IPS DF 4.7 (cell line): Measurements from ENCODE around the gene VTN.

Experiments
- DNase-seq: peaks from one replicate; pipeline ENCODE4 v3.0.0-alpha.2; 2013; ENCODE audit warnings: low spot score; ENCODE audit errors: extremely low read depth

Gene VTN

DNA sequence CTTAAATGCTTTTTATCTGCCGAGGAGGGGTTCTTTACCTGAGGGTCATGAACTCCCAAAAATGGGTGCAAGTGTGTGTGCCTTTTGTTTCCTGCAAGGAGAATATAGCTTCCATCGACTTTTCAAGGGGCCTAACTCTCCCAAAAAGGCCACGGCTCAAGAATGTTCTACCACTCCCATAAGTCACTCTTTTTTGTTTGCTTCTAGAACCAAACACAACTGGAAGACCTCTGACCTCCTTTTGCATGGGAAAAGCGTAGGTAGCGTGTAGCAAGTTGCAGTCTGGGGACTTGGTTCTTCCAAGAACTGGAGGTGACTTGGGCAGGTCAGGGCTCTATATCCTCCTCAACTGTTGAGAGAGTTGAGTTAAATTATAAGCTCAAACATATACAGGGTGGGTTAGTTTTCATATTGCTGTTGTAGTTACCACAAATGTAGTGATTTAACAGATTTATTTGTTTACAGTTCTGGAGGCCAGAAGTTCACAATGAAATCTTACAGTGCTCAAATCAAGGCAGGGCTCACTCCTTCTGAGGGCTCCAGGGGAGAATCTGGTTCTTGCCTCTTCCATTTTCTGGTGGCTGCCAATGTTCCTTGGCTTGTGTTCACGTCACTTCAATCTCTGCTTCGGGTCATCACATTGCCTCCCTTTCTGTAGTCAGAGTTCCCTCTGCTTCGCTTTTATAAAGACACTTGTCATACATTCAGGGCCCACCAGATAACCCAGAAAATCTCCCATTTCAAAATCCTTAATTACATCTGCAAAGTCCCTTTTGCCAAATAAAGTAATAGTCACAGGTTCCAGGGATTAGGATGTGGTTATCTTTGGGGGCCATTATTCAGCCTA lies 49.7 kb downstream of the VTN start:
- no peak for DNase-seq

DNA sequence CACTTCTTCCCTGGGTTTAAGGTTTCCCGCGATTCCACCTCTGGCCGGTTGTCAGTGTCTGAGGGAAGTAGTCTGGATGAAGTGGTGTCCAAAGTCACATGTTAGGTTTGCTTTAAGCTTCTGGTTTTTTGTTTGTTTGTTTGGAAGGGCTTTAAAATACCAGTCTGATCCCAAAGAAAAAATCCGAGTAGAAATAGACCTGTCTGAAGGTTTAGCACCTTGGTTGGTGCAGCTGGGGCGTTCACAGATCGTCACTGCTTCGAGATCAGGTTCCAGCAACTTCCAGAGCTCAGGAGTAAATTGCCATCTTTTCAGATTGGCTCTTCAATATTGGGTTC lies 50.5 kb downstream of the VTN start:
- DNase-seq = no peak

DNA sequence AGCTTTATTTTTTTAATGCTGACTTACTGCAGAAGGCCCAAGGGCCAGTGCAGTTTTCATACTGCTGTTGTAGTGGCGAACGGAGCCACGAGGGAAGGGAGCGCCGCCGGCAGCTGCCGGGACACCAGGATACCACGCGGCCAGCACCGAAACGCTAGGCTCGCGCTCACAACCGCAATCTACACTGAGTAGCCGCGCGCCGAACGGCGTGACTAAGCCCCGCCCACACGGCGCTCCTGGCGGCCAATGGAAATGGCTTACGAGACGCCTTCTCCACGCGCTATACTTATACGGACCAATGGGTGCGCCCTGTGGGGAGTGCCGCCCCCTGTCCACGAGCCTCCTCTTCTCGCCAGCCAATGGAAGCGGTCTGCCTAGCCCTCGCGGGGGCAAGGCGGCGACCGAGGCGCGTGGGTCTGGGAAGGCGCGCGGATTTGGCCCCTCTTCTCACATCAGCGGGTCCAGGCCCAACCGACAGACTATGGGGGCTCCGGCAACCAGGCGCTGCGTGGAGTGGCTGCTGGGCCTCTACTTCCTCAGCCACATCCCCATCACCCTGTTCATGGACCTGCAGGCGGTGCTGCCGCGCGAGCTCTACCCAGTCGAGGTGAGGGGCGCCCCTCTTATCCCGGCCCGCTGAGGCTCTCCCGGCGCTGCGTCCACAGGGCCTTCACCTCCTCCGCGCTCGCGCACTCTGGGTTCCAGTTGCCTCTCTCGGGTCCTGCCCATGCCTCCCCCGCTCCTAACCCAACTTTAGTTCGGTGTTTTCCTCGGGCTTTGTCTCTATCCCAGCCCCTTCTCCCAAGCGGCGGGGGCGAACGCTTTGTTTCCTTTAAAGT lies 51.1 kb downstream of the VTN start, which contains the start of gene TMEM97:
Gene TMEM97 (plus strand): TSS at position 442 of the 839 bp plus-strand sequence. CDS start 40 bp downstream, at position 482.
- DNase-seq = no peak

DNA sequence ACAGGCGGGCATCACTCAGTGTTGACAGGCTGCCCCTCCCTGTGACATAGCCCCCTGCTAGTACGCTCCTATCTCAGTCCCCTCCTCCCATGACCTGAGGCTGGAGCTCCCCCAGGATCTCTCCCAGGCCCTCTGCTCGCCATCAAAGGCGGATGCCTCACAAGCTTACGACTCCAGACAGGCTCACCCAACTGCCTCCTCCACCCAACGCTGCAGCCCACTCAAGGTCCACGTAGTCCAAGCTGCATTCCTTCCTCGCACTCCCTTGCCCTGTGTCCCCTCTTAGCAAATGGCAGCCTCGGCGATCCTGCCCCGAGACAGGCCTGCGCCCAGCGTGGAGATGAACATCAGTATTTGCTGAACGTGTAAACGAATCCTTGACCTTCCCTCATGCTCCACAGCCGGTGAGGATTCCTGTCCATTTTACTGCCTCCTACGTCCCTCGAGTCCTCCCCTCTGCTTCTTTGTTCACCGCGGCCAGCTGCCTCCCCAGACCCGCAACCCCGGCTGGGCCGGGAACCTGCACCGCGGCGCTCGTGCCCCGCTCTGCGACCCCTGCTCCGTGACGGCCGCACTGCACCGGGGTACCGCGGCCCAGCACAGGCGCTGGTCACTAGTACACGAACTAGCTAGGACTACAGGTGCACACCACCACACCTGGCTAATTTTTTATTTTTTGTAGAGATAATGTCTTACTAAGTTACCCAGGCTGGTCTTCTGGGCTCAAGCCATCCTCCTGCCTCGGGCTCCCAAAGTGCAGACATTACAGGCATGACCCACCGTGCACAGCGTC lies 51.9 kb downstream of the VTN start:
- no peak for DNase-seq
